HepG2 (cell line): Measurements from ENCODE around the gene STK10. TPM values are rescaled to one million over a fixed set of nuclear protein-coding genes. Genes with fewer than 3 reads are reported as not detected.

Experiments used
- ATAC-seq: fragments of 200-7000 bp; cut with Tn5 transposase; 3 replicates; pipeline ENCODE4 v1.9.1; 2020; ENCODE audit warnings: mild to moderate bottlenecking, moderate library complexity
- BruUV-seq: library from RNA; stranded (reverse); fragments of 400-500 nt; replicated peaks from 2 replicates; lab custom pipeline; 2021; lab: Mats Ljungman, UMichigan
- CTCF ChIA-PET: fragments of 300-600 bp; formaldehyde crosslinking; extraction: SDS; loops from one replicate; lab custom pipeline; 2021; ENCODE audit warnings: low total read pairs, inconsistent platforms, low intra/inter-chr PET ratio; lab: Yijun Ruan, JAX
- POLR2A ChIA-PET: fragments of 350-600 bp; sonication (Branson Sonifier 250); formaldehyde crosslinking; loops from one replicate; lab custom pipeline; 2020; ENCODE audit warnings: antibody characterized with exemption, inconsistent platforms; lab: Yijun Ruan, JAX
- DNase-seq: peaks from one replicate; pipeline ENCODE4 v3.0.0-alpha.2; 2015; ENCODE audit warnings: low spot score
- FAIRE-seq: peaks from 3 replicates; lab custom pipeline; 2011; peaks lifted over from hg19 to GRCh38; lab: Jason Lieb, UNC
- H2AFZ ChIP-seq: one replicate; pipeline ENCODE4 v1.6.1; 2011; ENCODE audit warnings: low read length, inconsistent platforms
- H3K27ac ChIP-seq: fragments of 300-600 bp; 3 replicates; pipeline ENCODE4 v1.8.0; 2011; ENCODE audit warnings: mixed run types, mild to moderate bottlenecking, mixed read lengths, low read length, inconsistent platforms; ENCODE audit not compliant: insufficient read depth; ENCODE audit errors: extremely low read length
- H3K27me3 ChIP-seq, 2 experiments: fragments of 200-600 bp in 1 of 2; 2 replicates in 1 of 2; 3 replicates in 1 of 2; pipeline versions ENCODE4 v1.6.0 to v1.8.0; 2011; ENCODE audit warnings: low read length in 2 of 2, mild to moderate bottlenecking in 2 of 2, moderate library complexity in 2 of 2, inconsistent platforms in 1 of 2; ENCODE audit not compliant: insufficient read depth in 2 of 2, control insufficient read depth in 1 of 2
- H3K36me3 ChIP-seq, 2 experiments: fragments of 200-600 bp in 1 of 2; replicated peaks in 1 of 2; 2 replicates in 1 of 2; 3 replicates in 1 of 2; pipeline versions ENCODE4 v1.5.1 to v1.8.0; 2011; ENCODE audit warnings: low read length in 2 of 2, inconsistent platforms in 1 of 2; ENCODE audit not compliant: insufficient read depth in 2 of 2, control insufficient read depth in 1 of 2
- H3K4me1 ChIP-seq: 2 replicates; pipeline ENCODE4 v1.5.1; 2012; ENCODE audit warnings: low read length, inconsistent platforms; ENCODE audit not compliant: insufficient read depth
- H3K4me2 ChIP-seq: 2 replicates; pipeline ENCODE4 v1.6.0; 2011; ENCODE audit warnings: low read depth, low read length, inconsistent platforms
- H3K4me3 ChIP-seq, 3 experiments: fragments of 200-600 bp in 1 of 3; sonication (generic), shearing (Covaris generic) in 1 of 3; replicated peaks in 1 of 3; 2 replicates each; pipeline ENCODE4 v1.5.1; 2011 to 2016; ENCODE audit warnings: low read length in 3 of 3, inconsistent platforms in 2 of 3, low read depth in 2 of 3, mild to moderate bottlenecking in 2 of 3, control low read depth in 1 of 3, mixed read lengths in 1 of 3; ENCODE audit not compliant: insufficient read depth in 1 of 3
- H3K79me2 ChIP-seq: one replicate; pipeline ENCODE4 v1.6.1; 2011; ENCODE audit warnings: low read length, inconsistent platforms; ENCODE audit not compliant: insufficient read depth
- H3K9ac ChIP-seq: 2 replicates; pipeline ENCODE4 v1.6.0; 2011; ENCODE audit warnings: mild to moderate bottlenecking, low read depth, low read length, inconsistent platforms; ENCODE audit not compliant: insufficient read depth
- H3K9me3 ChIP-seq: 2 replicates; pipeline ENCODE4 v1.5.1; 2012; ENCODE audit warnings: mild to moderate bottlenecking, low read length
- H4K20me1 ChIP-seq: 2 replicates; pipeline ENCODE4 v1.6.0; 2011; ENCODE audit warnings: inconsistent platforms, mild to moderate bottlenecking, low read length, moderate library complexity; ENCODE audit not compliant: insufficient read depth
- ATM ChIP-seq: fragments of 450-650 bp; IDR thresholded peaks from 2 replicates; pipeline ENCODE4 v1.7.1; 2017; ENCODE audit warnings: mild to moderate bottlenecking, borderline replicate concordance
- ISX ChIP-seq: sonication (generic); formaldehyde crosslinking; conservative IDR thresholded peaks from 2 replicates; pipeline ENCODE4 v1.5.0; 2020; ENCODE audit warnings: missing genetic modification reagents
- KLF12 ChIP-seq: sonication (generic); formaldehyde crosslinking; IDR thresholded peaks from 2 replicates; pipeline ENCODE4 v1.4.0; 2020; ENCODE audit warnings: missing genetic modification reagents, borderline replicate concordance
- KMT2B ChIP-seq: IDR thresholded peaks from 2 replicates; pipeline ENCODE4 v1.6.1; 2016; ENCODE audit warnings: missing genetic modification reagents, missing compliant biosample characterization
- MZF1 ChIP-seq: sonication (generic); formaldehyde crosslinking; IDR thresholded peaks from 2 replicates; pipeline ENCODE4 v1.8.1; 2023; ENCODE audit warnings: mild to moderate bottlenecking, missing genetic modification reagents, borderline replicate concordance
- RBM39 ChIP-seq: fragments of 200-400 bp; formaldehyde crosslinking; IDR thresholded peaks from one replicate; pipeline ENCODE4 v1.6.1; 2018; ENCODE audit warnings: antibody characterized with exemption, mild to moderate bottlenecking, low read depth, low read length; ENCODE audit not compliant: poor library complexity, severe bottlenecking
- RELA ChIP-seq: sonication (generic); formaldehyde crosslinking; IDR thresholded peaks from 2 replicates; pipeline ENCODE4 v1.4.0; 2020; ENCODE audit warnings: missing genetic modification reagents
- ZFP1 ChIP-seq: IDR thresholded peaks from 2 replicates; pipeline ENCODE4 v1.6.1; 2016
- ZNF124 ChIP-seq: sonication (generic); formaldehyde crosslinking; IDR thresholded peaks from 2 replicates; pipeline ENCODE4 v1.4.0; 2020; ENCODE audit warnings: missing genetic modification reagents
- ZNF615 ChIP-seq: sonication (generic); formaldehyde crosslinking; IDR thresholded peaks from 2 replicates; pipeline ENCODE4 v1.5.0; 2020; ENCODE audit warnings: mild to moderate bottlenecking, missing genetic modification reagents, borderline replicate concordance
- ZNF619 ChIP-seq: sonication (generic); formaldehyde crosslinking; IDR thresholded peaks from 2 replicates; pipeline ENCODE4 v1.4.0; 2020; ENCODE audit warnings: mild to moderate bottlenecking, missing genetic modification reagents
- ZNF672 ChIP-seq: sonication (generic); formaldehyde crosslinking; IDR thresholded peaks from 2 replicates; pipeline ENCODE4 v1.8.1; 2022; ENCODE audit warnings: missing genetic modification reagents
- WGBS: methylation state at CpG from one replicate; pipeline ENCODE4 v1.1.6; 2017; ENCODE audit warnings: low lambda C conversion rate; 5-methylcytosine and 5-hydroxymethylcytosine counted together
- in situ Hi-C: cut with HindIII; loops from 2 replicates; pipeline ENCODE4 v1.10.0; 2017; ENCODE audit warnings: low pct_unique_long_range_greater_than_20kb; ENCODE audit not compliant: extremely low pct_ligation_motif_present
- intact Hi-C: fragments of 100-400 bp; cut with micrococcal nuclease; formaldehyde crosslinking; loops from one replicate; pipeline ENCODE4 v1.10.0; 2022; ENCODE audit not compliant: unreplicated experiment
- polyA plus RNA-seq, 8 experiments: library from polyadenylated mRNA; depleted of rRNA in 3 of 8; stranded (reverse) in 7 of 8; unstranded in 1 of 8; fragments of >200 nt; fragmentation: Illumina TruSeq in 4 of 8; extraction: Trizol in 4 of 8; gene quantifications; 2 replicates each; pipeline versions ENCODE4 v1.2.1 to v1.2.3, GENCODE V29; 2011 to 2016; ENCODE audit warnings: low read depth in 4 of 8, missing spikeins in 1 of 8, mixed read lengths in 1 of 8; ENCODE audit not compliant: insufficient read depth in 1 of 8
- total RNA-seq, 5 experiments: library from RNA; depleted of rRNA; stranded (reverse); fragments of >200 nt; fragmentation: Illumina TruSeq; extraction: Trizol; gene quantifications; 2 replicates each; pipeline ENCODE4 v1.2.3, GENCODE V29; 2016; ENCODE audit warnings: low read depth in 1 of 5
- TF ChIP-seq, protein P1 (sequence below): sonication (generic); formaldehyde crosslinking; IDR thresholded peaks from 2 replicates; pipeline ENCODE4 v1.4.0; 2020; ENCODE audit warnings: missing genetic modification reagents, borderline replicate concordance
- TF ChIP-seq, protein P2 (sequence below): sonication (generic); formaldehyde crosslinking; IDR thresholded peaks from 2 replicates; pipeline ENCODE4 v1.4.0; 2020; ENCODE audit warnings: missing genetic modification reagents, borderline replicate concordance

Gene STK10
- total and polyA plus RNA-seq, 2 of the 13 experiments (the other 11 are each of a cell fraction or from before 2014, with no cell fraction given), result 7.0 to 7.2 TPM

DNA sequence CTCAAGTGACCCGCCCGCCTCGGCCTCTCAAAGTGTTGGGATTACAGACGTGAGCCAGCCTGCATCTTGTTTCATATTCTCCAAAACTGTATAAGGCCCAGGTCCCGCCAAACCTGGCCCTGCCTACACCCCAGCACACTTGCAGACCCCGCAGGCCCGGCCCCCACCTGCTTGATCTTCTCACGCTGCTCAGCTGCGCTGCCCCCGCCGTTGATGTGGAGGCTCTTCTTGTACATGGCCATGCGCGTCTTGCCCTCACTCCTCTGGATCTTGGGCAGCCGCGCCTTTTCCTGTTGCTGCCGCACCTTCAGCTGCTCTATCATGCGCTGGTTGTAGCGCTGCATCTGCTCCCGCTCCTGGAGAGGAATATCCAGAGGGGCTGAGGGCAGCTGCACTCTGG, 132.6 kb downstream of the STK10 start:
- no peaks in the 10 kb centered on the region for H4K20me1 ChIP-seq
- H3K4me3 ChIP-seq, result no peak overlapping the region
- H3K36me3 ChIP-seq, result peaks cover 2 to 4% of the 10 kb centered on the region in 2 experiments; a peak in 3 of 5 replicates
- intact Hi-C loops, result no loop called here
- no peak overlapping the region for H3K27ac ChIP-seq
- no peak for DNase-seq
- POLR2A ChIA-PET, result no interaction called here
- no peaks in the 10 kb centered on the region for H3K79me2 ChIP-seq
- in situ Hi-C loops, result no loop called here
- no peaks in the 10 kb centered on the region for H3K4me1 ChIP-seq
- no TSS peak for BruUV-seq
- no peak overlapping the region for H3K9ac ChIP-seq
- no peaks in the 10 kb centered on the region for H3K9me3 ChIP-seq
- ATAC-seq, result no peak
- no peaks in the 10 kb centered on the region for H3K27me3 ChIP-seq
- H2AFZ ChIP-seq, result no peak overlapping the region
- WGBS, result 94% methylated on average over 19 of the region's 19 CpGs
- CTCF ChIA-PET, result no interaction called here
- no peak for FAIRE-seq
- no peak overlapping the region for H3K4me2 ChIP-seq
- TF ChIP-seq ZNF124 (CRISPR knock-in tag), result no peak
- TF ChIP-seq ZFP1, result no peak
- no peak for TF ChIP-seq KLF12 (CRISPR knock-in tag)
- TF ChIP-seq RELA (CRISPR knock-in tag), result no peak
- no peak for TF ChIP-seq KMT2B (CRISPR knock-in tag)
- TF ChIP-seq, protein P1, sequence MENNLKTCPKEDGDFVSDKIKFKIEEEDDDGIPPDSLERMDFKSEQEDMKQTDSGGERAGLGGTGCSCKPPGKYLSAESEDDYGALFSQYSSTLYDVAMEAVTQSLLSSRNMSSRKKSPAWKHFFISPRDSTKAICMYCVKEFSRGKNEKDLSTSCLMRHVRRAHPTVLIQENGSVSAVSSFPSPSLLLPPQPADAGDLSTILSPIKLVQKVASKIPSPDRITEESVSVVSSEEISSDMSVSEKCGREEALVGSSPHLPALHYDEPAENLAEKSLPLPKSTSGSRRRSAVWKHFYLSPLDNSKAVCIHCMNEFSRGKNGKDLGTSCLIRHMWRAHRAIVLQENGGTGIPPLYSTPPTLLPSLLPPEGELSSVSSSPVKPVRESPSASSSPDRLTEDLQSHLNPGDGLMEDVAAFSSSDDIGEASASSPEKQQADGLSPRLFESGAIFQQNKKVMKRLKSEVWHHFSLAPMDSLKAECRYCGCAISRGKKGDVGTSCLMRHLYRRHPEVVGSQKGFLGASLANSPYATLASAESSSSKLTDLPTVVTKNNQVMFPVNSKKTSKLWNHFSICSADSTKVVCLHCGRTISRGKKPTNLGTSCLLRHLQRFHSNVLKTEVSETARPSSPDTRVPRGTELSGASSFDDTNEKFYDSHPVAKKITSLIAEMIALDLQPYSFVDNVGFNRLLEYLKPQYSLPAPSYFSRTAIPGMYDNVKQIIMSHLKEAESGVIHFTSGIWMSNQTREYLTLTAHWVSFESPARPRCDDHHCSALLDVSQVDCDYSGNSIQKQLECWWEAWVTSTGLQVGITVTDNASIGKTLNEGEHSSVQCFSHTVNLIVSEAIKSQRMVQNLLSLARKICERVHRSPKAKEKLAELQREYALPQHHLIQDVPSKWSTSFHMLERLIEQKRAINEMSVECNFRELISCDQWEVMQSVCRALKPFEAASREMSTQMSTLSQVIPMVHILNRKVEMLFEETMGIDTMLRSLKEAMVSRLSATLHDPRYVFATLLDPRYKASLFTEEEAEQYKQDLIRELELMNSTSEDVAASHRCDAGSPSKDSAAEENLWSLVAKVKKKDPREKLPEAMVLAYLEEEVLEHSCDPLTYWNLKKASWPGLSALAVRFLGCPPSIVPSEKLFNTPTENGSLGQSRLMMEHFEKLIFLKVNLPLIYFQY (CRISPR knock-in tag), result no peak
- no peak for TF ChIP-seq ZNF615 (CRISPR knock-in tag)
- no peak for TF ChIP-seq RBM39
- no peak for TF ChIP-seq MZF1 (CRISPR knock-in tag)
- TF ChIP-seq, protein P2, sequence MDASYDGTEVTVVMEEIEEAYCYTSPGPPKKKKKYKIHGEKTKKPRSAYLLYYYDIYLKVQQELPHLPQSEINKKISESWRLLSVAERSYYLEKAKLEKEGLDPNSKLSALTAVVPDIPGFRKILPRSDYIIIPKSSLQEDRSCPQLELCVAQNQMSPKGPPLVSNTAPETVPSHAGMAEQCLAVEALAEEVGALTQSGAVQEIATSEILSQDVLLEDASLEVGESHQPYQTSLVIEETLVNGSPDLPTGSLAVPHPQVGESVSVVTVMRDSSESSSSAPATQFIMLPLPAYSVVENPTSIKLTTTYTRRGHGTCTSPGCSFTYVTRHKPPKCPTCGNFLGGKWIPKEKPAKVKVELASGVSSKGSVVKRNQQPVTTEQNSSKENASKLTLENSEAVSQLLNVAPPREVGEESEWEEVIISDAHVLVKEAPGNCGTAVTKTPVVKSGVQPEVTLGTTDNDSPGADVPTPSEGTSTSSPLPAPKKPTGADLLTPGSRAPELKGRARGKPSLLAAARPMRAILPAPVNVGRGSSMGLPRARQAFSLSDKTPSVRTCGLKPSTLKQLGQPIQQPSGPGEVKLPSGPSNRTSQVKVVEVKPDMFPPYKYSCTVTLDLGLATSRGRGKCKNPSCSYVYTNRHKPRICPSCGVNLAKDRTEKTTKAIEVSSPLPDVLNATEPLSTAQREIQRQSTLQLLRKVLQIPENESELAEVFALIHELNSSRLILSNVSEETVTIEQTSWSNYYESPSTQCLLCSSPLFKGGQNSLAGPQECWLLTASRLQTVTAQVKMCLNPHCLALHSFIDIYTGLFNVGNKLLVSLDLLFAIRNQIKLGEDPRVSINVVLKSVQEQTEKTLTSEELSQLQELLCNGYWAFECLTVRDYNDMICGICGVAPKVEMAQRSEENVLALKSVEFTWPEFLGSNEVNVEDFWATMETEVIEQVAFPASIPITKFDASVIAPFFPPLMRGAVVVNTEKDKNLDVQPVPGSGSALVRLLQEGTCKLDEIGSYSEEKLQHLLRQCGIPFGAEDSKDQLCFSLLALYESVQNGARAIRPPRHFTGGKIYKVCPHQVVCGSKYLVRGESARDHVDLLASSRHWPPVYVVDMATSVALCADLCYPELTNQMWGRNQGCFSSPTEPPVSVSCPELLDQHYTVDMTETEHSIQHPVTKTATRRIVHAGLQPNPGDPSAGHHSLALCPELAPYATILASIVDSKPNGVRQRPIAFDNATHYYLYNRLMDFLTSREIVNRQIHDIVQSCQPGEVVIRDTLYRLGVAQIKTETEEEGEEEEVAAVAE (CRISPR knock-in tag), result no peak
- no peak for TF ChIP-seq ZNF672
- TF ChIP-seq ISX, result no peak
- no peak for TF ChIP-seq ZNF619 (CRISPR knock-in tag)
- no peak for TF ChIP-seq ATM
